GM12801 (cell line): ENCODE results near the gene PPDPF.

Experiments
- TF ChIP-seq, protein P1 (sequence below): IDR thresholded peaks from one replicate; pipeline ENCODE4 v1.5.1; 2011; ENCODE audit warnings: control low read depth; ENCODE audit not compliant: insufficient read length; ENCODE audit errors: extremely low read depth

Gene PPDPF

DNA sequence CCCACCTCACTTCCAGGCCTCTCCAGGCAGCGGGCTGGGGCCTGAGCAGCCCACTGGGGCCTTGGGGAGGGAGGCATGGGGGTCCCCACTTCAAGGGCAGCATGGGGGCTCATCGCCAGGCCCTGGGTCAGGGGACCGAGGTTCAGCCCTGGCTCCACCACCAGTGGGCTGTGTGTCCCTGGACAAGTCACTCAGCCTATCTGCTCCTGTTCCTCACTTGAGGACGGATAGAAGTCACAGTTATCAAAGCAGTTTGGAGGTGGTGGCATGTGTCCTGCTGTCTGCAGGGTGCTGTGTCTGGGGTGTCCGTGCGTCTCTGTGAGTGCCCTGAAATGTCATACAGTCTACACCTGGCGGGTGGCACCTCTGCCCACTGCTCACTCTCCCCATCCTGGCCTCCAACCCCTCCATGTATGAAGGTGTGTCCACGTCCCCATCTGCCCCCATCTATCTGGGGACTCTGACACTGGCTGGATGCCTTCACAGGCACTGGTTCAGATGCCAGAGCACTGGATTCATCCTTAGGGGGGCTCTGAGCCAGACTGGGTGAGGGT lies 25.3 kb upstream of the PPDPF start:
- TF ChIP-seq, protein P1, sequence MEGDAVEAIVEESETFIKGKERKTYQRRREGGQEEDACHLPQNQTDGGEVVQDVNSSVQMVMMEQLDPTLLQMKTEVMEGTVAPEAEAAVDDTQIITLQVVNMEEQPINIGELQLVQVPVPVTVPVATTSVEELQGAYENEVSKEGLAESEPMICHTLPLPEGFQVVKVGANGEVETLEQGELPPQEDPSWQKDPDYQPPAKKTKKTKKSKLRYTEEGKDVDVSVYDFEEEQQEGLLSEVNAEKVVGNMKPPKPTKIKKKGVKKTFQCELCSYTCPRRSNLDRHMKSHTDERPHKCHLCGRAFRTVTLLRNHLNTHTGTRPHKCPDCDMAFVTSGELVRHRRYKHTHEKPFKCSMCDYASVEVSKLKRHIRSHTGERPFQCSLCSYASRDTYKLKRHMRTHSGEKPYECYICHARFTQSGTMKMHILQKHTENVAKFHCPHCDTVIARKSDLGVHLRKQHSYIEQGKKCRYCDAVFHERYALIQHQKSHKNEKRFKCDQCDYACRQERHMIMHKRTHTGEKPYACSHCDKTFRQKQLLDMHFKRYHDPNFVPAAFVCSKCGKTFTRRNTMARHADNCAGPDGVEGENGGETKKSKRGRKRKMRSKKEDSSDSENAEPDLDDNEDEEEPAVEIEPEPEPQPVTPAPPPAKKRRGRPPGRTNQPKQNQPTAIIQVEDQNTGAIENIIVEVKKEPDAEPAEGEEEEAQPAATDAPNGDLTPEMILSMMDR, result no peak

DNA sequence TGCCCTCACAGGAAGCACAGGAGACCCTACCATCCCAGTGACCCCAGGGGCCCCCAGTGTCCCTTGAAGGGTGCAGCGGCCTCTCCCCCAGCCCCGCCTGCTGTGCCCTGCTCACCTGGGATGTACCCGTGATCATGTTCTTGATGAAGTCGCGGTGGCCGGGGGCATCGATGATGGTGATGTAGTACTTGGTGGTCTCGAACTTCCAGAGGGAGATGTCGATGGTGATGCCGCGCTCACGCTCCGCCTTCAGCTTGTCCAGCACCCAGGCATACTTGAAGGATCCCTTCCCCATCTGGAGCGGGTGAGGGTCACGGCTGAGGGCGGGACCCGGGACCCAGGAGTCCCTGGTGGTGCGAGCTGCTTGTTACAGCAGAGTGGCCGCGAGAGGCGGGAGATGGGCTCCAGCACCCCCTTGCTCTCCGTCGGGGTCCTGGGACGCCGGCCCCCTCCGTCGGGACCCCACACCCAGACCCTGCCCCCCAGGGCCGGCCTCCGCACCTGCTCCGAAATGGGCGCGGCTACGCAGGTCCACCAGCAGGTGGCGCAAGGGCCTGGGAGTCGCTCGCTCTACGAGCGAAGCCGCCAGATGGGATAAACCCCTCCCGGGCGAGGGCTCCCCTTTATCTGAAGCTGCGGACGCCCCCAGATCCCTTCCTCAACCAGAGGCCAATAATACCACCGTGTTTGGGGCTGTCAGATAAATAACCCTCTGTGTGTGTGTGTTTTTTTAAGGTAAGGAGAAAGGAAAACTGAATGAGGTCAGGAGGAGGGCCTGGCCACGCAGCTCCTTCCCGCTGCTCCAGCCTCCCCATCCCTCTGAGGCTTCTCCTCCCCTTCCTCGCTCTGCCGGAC lies 24.6 kb upstream of the PPDPF start:
- TF ChIP-seq, protein P1, result no peak

DNA sequence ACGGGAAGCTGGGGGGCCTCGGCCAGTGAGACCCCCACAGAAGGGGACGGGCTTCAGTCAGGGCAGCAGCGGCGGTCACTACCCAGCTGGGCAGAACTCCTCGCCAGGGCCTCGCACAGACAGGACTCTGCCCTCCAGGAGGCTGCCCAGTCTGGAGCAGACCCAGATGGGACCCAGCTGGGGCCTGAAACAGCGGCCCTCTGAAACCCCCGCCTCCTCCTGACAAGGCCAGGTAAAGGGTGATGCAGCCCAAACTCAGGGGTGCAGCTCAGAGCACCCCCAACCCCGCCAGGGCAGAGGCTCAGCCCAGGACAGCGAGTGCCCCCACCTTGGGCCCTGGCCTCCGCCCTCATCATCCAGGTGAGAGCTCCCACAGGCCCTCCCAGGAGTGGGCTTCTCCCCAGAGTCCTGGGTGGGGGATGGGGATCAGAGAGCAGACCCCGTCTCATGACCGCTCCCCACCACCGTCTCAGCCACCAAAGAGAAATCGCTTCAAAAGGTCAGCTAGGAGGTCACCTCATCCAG lies 23.9 kb upstream of the PPDPF start:
- TF ChIP-seq, protein P1, result no peak

DNA sequence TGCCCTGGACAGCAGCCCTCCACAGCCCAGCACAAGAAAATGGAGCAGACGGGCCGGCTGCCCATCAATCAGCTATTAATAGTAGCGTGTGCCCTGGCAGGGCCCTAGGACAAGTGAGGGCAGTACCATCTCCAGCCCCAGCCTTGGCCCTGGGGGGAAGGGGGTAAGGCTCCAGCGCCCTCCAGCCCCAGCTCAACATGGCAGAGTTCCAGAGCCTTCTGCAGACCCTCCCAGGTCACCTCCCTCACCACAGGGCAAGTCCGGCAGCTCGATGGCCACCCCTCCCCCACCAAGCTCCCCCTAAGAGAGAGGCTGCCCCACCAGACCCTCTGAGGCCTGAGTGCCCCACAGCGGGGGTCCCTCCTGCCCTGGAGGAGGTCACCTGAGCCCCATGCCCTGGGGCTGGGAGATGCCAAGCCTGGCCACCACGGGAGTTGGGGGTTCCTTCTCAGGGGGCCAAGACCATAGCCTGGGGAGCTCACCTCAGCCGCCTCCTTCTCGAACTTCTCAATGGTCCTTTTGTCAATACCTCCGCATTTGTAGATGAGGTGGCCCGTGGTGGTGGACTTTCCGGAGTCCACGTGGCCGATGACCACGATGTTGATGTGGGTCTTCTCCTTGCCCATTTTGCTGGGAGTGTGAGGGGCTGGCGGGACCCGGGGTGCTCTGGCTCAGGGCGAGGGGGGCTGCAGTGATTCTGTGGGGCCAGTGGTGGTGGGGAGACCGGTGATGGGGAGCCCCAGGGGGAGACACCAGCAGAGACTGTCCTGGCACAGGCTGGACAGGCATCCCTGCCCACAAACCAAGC lies 23.2 kb upstream of the PPDPF start:
- TF ChIP-seq, protein P1, result no peak

DNA sequence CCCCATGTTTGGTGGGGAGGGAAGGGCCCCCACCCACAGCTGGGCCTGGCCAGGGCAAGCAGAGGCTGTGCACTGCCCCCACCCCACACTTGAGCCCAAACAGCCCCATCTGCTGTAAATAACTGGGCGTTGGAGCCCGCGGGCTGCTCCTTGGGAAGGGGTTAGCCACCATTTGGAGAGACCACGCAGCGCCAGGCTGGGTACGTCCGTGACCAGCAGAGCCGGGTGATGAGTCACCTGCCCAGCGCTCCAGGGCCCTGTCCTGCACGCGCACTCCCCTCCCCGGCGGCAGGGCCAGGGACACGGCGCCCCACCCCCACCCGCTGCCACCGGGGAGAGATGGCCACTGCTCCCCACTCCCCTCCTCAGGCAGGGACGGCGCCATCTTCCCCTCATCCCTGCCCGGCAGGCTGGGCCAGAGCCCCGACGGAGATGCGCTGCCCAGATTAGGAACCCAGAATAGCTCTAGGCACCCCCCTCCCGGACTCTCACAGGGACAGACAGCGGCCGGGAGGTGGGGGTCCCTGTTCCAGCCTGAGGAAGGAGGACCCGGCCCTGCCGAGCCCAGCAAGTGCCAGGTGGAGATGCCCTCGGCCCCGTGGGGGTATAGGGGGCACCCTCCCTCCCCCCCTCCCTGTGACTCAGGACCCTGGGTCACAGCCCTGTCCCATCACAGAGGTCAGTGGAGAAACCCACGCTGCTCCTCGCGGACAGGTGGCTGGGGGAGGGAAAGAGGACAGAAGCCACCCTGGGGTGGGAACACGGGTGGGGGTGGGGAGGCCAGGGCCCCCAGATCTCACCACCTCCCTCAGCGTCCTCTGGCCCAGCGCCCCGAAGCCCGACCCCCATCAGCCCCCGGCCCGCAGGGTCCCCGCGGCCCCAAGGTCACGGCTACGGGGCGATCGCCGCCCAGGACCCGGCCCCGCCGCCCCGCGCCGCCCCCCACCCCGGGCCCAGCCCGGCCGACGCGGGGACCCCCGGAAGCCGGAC lies 22.3 kb upstream of the PPDPF start:
- TF ChIP-seq, protein P1, result no peak

DNA sequence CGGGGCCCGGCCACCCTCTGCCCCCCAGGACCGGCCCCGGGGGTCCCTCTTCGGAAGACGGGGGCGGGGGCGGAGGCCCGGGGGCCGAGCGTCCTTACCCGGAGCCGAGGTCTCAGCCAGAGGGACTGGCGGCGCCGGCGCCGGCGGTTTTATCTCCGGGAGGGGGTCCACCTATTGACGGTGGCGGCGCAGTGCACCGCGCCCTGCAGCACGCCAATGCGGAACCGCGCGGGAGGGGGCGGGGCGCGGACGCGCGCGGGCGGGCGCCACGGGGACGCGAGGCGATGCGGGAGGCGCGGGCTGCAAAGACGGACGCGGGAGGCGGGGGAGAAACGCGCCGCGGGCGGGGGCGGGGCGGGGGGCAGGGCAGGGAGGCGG lies 21.6 kb upstream of the PPDPF start, which contains the start of gene EEF1A2:
Gene EEF1A2 (minus strand): TSS at position 124 of the 378 bp plus-strand sequence. CDS start 1,320 bp downstream, outside the sequence.
- TF ChIP-seq, protein P1, result no peak
